ENCODE data around the gene RIPOR3.
"Not testable (repeated sequence)": the region's sequence is repeated elsewhere in the genome, so short reads cannot be mapped to it uniquely, and the experiment has no call there.

GRCh38 chr20:50638015-50638847 is 53.1 kb downstream of the RIPOR3 start:
- not testable (repeated sequence) for TF ChIP-seq CTCF, POLR2A (IDR thresholded peaks at IDR 0.05)
